ENCODE data around the gene PRAMEF14. TPM values are rescaled to one million over a fixed set of nuclear protein-coding genes. Genes with fewer than 3 reads are reported as not detected.

The PRAMEF14 gene
- total RNA-seq, 1 donor from 2014 or later: not detected

Other genes starting within 250 kb of the PRAMEF14 start
- not detected in 2 replicates for gene HNRNPCL2, start 230.3 kb downstream of the PRAMEF14 start, total RNA-seq
- not detected in 2 replicates for gene PRAMEF26, start 191.1 kb downstream of the PRAMEF14 start, total RNA-seq
- not detected in 2 replicates for gene HNRNPCL4, start 181.5 kb downstream of the PRAMEF14 start, total RNA-seq
- gene PRAMEF9, start 175.3 kb downstream of the PRAMEF14 start, total RNA-seq: not detected in 2 replicates
- not detected in 2 replicates for gene PRAMEF13, start 145.7 kb downstream of the PRAMEF14 start, total RNA-seq
- gene PRAMEF18, start 121.0 kb downstream of the PRAMEF14 start, total RNA-seq: not detected in 2 replicates
- not detected in 2 replicates for gene PRAMEF5, start 92.9 kb downstream of the PRAMEF14 start, total RNA-seq
- not detected in 2 replicates for gene PRAMEF8, start 62.0 kb downstream of the PRAMEF14 start, total RNA-seq
- not detected in 2 replicates for gene PRAMEF33, start 43.6 kb downstream of the PRAMEF14 start, total RNA-seq
- gene PRAMEF15, start 31.6 kb downstream of the PRAMEF14 start, total RNA-seq: not detected in 2 replicates
- not detected in 2 replicates for gene PRAMEF19, start 24.8 kb upstream of the PRAMEF14 start, total RNA-seq
- gene PRAMEF17, start 42.5 kb upstream of the PRAMEF14 start, total RNA-seq: not detected in 2 replicates
- not detected in 2 replicates for gene PRAMEF20, start 63.3 kb upstream of the PRAMEF14 start, total RNA-seq
- gene LRRC38, start 166.9 kb upstream of the PRAMEF14 start, total RNA-seq: not detected in 2 replicates
- gene PDPN, start 236.7 kb upstream of the PRAMEF14 start, total RNA-seq: not detected in 2 replicates